Measurements from ENCODE around the gene ZNF783.
"Not testable (repeated sequence)": the region's sequence is repeated elsewhere in the genome, so short reads cannot be mapped to it uniquely, and the experiment has no call there.

The ZNF783 gene

DNA sequence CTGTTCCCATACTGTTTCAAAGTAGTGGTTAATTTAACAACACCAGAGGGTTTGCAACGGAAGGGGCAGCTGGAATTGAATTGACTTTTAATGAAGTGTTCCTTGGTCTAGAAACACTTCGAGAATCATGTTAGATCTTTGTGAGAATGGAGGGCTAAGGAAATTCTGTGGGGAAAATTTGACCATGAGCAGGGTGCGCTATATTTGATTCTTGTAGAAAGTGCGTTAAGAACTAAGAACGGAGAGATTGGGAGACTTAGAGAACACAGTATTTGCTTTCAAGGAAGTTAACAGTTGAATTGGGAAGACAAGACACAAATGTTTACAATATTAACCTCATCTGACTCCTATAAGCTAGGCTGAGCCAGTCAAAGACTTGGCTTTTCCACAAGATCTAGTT, 21.4 kb upstream of the ZNF783 start:
- DNase-seq (ENCODE audit: low read depth, low spot score) = no peak

DNA sequence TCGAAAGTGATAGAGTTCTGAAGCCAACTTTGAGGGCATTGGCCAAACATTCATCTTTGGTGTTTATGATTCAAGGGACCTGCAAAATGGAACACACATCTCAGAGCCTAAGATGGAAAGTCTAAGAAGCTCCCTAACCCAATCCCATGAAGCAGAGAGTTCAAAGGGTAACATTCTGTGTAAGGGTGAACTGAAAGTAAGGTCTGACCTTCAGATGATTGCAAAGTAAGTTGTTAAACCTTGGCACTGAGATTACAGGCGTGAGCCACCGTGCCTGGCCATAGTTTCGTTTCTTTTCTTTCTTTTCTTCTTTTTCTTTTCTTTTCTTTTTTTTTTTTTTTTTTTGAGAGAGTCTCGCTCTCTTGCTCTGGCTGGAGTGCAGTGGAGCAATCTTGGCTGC, 20.3 kb upstream of the ZNF783 start:
- DNase-seq (ENCODE audit: low read depth, low spot score) = no peak

DNA sequence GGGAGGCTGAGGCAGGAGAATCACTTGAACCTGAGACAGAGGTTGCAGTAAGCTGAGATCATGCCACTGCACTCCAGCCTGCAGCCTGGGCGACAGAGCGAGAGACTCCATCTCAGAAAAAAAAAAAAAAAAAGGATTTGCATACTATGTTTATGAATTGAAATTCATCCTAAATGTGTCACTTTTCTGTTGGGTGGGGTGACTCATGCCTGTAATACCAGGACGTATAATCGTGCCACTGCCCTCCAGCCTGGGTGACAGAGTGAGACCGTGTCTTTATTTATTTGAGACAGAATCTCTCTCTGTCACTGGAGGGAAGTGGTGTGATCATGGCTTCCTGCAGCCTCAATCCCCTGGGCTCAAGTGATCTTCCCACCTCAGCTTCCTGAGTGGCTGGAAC, 16.8 kb upstream of the ZNF783 start:
- DNase-seq (ENCODE audit: low read depth, low spot score) = no peak

DNA sequence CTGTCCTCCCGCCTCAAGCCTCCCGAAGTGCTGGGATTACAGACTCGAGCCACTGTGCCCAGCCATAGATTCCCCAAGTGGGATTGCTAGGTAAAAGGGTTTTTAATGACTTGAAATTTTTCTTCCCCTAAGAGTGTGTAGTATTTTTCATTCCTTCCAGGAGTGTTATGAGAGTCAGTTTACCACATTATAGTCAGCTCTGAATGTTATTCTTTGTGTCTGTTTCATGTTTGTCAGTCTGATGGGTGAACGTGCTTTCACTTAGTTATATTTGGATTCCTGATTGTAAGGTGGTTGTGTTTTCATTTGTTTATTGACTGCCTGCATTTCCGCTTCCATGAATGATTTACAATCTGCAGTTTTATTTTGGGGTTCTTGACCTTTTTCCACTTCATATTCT, 16.3 kb upstream of the ZNF783 start:
- no peak for DNase-seq (ENCODE audit: low read depth, low spot score)

DNA sequence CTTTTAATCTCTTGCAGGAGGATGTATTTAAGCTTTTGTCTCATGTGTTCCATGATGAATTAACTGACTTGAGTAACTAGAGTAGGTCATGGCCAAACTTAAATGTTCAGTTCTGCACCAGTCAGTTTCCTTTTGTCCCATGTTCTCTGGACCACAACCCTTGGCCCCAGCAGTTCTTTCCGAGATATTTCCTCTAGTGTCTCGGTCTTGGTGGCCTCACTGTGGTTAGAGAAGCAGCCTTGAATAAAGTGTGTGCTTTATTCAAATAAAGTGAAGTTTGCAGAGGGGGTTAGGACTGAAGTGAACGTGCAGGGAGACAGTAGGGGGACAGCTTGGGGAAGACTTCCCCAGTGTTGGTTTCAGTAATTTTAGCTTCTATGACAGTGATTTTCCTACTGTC, 13.2 kb upstream of the ZNF783 start:
- DNase-seq (ENCODE audit: low read depth, low spot score) = no peak

DNA sequence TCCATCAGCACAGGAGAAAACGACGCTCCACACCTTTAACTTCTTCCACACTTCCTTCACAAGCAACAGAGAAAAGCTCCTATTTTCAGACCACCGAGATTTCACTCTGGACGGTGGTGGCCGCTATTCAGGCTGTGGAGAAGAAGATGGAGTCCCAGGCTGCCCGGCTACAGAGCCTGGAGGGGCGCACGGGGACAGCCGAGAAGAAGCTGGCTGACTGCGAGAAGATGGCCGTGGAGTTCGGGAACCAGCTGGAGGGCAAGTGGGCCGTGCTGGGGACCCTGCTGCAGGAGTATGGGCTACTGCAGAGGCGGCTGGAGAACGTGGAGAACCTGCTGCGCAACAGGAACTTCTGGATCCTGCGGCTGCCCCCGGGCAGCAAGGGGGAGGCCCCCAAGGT, 11.8 kb upstream of the ZNF783 start:
- not testable (repeated sequence) for DNase-seq (ENCODE audit: low read depth, low spot score)

DNA sequence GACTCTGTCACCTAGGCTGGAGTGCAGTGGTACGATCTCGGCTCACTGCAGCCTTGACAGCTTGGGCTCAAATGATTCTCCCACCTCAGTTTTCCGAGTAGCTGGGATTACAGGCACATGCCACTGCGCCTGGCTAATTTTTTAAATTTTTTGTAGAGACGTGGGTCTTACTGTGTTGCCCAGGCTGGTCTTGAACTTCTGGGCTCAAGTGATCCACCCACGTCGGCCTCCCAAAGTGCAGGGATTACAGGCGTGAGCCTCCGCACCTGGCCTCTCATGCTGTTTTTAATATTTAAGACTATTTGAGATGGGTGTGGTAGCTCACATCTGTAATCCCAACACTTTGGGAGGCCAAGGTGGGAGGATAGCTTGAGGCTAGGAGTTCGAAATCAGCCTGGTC, 10.5 kb upstream of the ZNF783 start:
- DNase-seq (ENCODE audit: low read depth, low spot score) = not testable (repeated sequence)

DNA sequence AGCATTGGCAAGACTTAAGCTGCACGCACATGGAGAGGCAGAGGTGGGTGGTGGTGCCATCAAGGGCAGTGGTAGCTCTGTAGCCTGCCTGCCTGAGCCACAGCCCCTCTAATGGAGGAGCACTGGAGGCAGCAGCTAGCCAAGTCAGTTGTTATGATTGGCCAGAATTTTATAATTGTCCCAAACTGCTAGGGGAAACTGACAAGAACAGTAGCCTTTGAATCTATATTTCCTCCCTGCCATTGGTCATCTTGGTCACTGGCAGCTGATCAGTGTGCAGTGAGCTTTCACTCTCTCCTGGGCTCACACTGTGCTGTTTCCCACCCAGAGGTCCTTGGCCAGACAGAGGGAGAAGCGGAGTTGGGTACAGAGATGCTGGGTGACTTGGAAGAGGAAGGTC, 9.6 kb upstream of the ZNF783 start:
- DNase-seq (ENCODE audit: low read depth, low spot score) = no peak

DNA sequence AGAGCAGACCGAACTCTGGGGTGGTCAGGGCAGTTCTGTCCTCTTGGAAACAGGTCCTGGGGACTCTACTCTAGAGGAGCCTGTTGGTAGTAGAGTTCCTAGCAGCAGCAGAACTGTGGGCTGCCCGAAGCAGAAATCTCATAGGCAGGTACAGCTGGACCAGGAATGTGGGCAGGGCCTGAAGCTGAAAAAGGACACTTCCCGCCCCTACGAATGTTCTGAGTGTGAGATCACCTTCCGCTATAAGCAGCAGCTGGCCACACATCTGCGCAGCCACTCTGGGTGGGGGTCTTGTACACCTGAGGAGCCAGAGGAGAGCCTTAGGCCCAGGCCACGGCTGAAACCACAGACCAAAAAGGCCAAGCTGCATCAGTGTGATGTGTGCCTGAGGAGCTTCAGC, 8.3 kb upstream of the ZNF783 start:
- DNase-seq (ENCODE audit: low read depth, low spot score) = no peak

DNA sequence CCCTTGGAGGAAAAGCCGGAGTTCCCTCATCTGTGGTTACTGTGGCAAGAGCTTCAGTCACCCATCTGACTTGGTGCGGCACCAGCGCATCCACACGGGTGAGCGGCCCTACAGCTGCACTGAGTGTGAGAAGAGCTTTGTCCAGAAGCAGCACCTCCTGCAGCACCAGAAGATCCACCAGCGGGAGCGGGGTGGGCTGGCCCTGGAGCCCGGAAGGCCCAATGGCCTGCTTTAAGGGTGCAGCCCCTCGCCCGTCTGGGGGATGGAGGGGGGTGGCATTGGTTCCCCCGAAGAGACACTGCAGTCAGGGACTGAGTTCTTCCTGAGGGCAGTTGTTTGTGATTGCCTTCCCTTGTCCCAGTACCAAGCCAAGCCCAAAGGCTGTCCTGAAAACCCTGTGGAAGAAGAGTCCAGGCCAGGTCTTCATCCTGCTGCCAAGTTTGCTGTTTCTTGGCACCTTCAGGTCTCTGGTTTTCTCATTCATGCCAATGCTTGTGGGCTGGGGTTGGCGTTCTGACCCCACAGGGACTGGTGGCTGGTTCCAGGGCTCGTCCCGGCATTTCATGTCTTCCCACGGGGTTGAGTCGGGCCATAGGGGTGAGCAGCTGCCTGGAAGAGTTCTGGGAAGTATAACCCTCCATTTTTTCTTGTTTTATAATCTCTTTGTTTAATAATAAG, 7.7 kb upstream of the ZNF783 start:
- DNase-seq (ENCODE audit: low read depth, low spot score) = no peak

DNA sequence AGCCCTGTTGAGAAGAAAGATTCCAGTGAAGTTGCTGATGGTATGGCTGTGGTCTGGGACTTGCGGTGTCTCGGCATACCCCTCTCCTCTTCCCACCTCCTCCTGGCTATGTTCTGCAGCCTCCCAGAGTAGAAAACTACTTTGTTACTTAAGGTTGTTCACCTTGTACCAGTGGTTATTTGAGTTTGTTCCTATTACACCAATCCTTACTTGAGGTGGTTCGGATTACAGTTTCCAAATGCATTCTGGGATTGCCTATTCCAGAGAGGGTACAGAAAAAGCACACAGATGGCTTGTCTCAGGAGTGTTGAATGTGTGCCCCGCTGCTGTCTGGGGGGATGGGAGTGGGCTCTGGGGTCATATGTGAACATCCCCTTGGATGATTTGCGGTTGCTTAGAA, 6.8 kb upstream of the ZNF783 start:
- no peak for DNase-seq (ENCODE audit: low read depth, low spot score)

DNA sequence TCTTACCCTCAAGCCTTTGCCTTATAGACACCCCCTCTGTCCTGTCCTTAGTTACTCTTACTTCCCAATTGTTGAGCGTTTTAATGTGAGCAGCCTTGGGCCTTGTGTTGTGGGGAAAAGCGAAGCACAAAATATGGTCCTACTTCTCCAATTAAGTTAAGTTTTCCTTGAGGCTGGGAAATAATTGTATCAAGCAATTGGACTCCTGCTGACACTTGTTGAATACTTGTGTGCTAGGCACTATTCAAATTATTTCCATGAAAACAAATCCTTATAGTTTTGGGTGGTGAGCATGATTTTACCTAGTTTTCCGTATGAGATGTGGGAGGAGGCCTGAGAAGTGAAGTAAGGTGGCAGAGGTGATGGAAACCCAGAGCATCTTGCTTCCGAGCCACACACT, 5.4 kb upstream of the ZNF783 start:
- no peak for DNase-seq (ENCODE audit: low read depth, low spot score)

DNA sequence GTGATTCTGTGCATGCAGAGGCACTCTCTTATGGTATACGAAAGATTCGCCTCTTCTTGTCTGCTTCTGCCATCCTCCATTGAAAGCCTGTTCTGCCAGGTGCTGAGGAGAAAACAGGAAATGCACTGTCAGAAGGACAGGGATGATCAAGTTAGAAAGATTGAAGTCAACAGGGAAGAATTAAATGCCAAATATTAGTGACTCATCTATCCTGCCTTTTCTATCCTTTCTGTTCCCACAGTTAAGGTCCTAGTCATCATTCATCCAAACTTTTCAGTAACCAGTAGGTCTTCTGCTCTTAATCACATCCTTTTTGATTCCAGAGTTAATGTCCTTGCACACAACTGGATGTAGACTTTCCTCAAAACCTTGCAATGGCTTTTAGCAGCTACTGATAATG, 4.8 kb upstream of the ZNF783 start:
- DNase-seq (ENCODE audit: low read depth, low spot score) = no peak

DNA sequence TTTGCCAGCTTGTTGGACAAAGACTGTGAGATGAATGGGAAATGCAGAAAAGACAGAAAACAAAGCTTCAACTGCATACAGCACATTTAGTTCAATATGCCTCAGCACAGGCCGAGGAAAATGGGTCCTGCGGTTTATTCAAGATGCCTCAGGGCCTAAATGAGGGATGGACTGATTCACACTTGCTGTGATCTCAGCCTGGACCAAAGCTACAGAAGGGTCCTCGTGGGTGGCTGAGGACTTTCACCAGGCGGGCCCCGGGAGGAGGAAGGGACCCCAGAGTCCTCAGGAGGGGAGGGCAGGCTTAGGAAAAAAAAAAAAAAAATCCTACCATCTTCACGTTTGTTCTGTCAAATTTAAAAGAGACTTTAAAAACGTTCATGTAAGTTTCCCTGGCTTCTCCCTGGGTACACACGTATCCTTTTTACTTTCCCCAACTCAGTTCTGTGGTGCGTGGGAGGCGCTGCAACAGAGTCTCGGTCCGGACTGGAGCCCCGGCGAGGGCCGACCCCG, 624 bp upstream of the ZNF783 start:
- no peak for DNase-seq (ENCODE audit: low read depth, low spot score)

DNA sequence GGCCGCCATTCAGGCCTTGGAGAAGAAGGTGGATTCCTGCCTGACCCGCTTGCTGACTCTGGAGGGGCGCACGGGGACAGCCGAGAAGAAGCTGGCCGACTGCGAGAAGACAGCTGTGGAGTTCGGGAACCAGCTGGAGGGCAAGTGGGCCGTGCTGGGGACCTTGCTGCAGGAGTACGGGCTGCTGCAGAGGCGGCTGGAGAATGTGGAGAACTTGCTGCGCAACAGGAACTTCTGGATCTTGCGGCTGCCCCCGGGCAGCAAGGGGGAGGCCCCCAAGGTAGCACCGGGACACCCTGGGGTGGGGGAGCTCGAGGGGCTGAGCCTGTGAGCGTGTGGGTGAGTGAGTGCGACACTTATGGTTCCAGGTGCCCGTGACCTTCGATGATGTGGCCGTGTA, 4.5 kb downstream of the ZNF783 start:
- no peak for DNase-seq (ENCODE audit: low read depth, low spot score)

DNA sequence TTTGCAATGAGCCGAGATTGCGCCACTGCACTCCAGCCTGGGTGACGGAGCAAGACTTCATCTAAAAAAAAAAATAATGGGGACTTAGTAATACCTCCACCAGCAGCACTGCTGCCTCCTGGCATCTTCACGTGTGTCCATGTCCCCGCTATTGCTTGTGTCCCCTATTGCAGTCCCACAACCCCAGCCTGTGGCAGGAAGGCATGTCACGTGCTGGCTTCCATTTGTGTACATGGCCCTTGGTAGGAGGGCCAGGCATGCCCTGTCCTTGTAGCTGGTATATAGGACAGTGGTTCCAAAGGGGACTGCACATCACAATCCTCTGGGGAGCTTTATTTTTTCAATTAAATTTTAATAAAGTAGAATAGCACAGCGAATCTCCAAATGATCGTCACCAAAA, 5.7 kb downstream of the ZNF783 start:
- no peak for DNase-seq (ENCODE audit: low read depth, low spot score)

DNA sequence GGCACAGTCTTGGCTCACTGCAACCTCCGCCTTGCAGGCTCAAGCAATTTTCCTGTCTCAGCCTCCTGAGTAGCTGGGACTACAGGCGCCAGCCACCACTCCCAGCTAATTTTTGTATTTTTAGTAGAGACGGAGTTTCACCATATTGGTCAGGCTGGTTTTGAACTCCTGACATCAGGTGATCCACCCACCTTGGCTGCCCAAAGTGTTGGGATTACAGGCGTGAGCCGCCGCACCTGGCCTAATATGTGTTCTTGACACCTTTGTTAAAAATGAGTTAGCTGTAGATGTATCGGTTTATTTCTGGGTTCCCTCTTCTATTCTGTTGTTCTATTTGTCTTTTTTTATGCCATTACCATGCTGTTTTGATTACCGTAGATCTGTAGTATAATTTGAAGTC, 12.4 kb downstream of the ZNF783 start:
- not testable (repeated sequence) for DNase-seq (ENCODE audit: low read depth, low spot score)

DNA sequence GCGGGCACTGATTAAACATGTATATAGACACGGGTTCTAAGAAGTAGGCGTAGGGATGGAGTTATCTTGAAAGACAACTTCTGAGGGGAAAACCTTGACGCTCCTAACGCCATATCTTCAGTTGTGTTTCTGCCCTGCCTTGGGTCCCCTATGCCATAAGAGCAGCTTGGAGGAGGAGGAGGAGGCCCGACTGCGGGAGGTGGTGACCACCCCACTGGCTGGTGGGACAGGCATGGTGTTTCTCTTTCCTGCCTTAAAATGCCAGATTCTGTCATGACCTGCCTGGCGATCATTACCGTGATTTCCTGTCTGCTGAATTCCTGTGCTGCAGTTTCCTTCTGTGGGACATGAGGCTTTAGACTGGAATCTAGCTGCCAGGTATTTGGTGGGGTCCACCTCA, 15.9 kb downstream of the ZNF783 start:
- no peak for DNase-seq (ENCODE audit: low read depth, low spot score)

DNA sequence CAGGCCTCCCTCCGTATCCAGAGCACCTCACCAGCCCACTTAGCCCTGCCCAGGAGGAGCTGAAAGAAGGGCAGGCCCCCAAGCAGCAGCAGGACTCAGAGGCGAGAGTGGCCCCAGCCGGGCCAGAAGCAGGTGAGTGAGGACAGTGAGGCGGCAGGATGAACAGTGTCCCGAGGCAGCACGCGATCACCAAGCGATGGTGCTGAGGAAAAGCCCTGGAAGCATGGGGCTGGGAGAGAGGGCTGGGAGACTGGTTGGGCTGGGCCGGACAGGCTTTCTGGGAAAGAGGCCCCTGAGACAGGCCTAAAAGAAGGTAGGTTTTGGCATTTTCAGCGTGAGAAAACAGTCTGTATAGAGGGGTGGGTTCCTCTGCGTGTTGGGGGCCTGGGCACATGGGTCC, 16.4 kb downstream of the ZNF783 start:
- no peak for DNase-seq (ENCODE audit: low read depth, low spot score)

DNA sequence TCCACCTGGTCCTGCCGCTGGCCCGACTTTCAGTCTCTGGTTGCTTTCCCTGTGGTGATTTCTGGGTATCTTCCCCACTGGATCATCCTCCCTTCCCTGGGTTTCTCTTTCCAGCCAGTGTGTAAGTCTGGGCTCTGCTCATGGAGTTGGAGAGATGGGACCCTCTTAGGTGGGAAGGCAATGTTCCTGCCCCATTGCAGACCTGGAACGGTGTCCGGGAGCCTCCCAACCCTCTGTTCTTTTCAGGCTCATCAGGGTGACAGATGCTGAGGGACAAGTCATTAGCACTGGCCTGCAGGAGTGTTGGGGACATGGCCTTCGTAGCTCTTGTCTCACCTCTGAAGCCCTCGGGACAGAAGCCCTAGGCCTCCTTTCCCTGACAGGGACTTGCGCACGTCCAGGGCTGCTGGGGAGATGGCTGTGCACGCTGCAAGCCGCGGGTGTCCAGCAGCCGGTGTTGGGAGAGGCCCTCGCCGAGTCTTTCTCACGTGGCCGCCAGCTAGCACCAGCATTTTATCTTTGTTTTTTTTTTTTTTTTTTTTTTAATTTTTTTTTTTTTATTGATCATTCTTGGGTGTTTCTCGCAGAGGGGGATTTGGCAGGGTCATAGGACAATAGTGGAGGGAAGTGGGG, 17.2 kb downstream of the ZNF783 start:
- DNase-seq (ENCODE audit: low read depth, low spot score) = no peak

DNA sequence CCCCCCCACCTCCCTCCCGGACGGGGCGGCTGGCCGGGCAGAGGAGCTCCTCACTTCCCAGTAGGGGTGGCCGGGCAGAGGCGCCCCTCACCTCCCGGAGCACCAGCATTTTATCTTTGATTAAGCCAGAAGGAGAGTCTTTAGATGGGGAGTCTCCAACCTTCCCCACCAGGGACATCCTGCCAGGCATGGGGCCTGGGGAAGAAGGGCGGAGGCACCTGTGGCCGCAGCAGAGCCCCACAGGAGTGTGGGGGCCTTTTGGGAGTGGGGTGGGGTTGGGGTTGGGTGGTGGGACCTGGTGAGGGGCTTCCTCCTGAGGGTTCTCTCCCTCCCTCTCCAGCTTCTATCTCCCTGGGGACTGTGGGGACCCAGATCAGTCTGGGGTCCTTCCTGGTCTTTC, 18.2 kb downstream of the ZNF783 start:
- no peak for DNase-seq (ENCODE audit: low read depth, low spot score)

DNA sequence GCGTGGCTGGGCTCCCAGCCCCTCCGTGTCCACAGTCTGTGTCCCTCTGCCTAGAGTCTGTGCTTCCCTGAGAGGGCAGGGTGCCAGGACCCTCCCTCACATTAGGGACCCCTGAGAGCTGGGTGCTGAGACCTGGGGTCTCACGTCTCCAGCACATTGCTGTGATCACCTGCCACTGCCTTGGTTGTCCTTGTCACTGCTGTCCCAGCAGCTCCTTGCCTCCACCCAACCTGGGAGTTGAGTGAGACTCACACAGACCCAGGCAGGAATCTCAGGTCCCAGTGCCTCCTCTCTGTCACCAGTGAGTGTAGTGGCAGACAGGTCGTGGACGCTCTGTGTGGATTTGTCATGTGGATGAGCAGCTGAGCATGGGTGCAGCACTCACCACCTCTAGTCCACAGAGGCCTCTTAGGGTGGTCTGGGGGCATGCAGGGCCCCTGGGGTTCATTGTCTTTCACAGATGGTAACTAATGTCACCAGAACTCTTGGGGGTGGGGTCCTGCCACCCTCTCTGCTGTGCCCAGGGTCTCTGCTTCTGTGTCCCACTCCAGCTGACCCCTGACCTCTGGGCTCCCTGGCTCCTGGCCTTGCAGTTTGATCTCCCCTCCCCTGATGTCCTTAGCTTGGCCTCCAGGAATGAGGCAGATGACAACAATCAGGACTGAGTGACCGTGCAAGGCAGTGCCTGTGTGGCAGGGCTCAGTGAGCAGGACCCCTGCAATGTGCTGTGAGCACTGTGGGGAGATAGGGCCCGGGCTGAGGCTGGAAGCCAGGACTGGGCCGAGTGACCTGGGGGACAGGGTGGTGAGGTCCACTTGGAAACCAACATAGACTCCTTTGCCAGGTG, 18.9 kb downstream of the ZNF783 start:
- no peak for DNase-seq (ENCODE audit: low read depth, low spot score)
